SK-N-SH treated with all-trans-retinoic acid at 6 μM for 48 hours (cell line): ENCODE data around the gene CARS1.

Experiments
- ARNTL ChIP-seq: fragments of 450-650 bp; formaldehyde crosslinking; IDR thresholded peaks from 2 replicates; pipeline ENCODE4 v1.5.0; 2020; ENCODE audit warnings: low read depth, mild to moderate bottlenecking, moderate library complexity, borderline replicate concordance
- GLIS3 ChIP-seq: fragments of 250-450 bp; sonication (Bioruptor Pico); IDR thresholded peaks from 2 replicates; pipeline ENCODE4 v1.5.0; 2020; ENCODE audit warnings: mild to moderate bottlenecking, moderate library complexity
- PATZ1 ChIP-seq: fragments of 250-450 bp; sonication (Bioruptor Pico); IDR thresholded peaks from 2 replicates; pipeline ENCODE4 v1.8.0; 2020; ENCODE audit warnings: mild to moderate bottlenecking, moderate library complexity, borderline replicate concordance
- POU6F1 ChIP-seq: fragments of 250-450 bp; sonication (Bioruptor Pico); IDR thresholded peaks from 2 replicates; pipeline ENCODE4 v1.8.0; 2021; ENCODE audit warnings: low read depth, mild to moderate bottlenecking, moderate library complexity, borderline replicate concordance
- PPARA ChIP-seq: fragments of 250-450 bp; sonication (Bioruptor Pico); IDR thresholded peaks from 2 replicates; pipeline ENCODE4 v1.5.0; 2020; ENCODE audit warnings: mild to moderate bottlenecking, borderline replicate concordance
- ZFP3 ChIP-seq: fragments of 250-450 bp; sonication (Bioruptor Pico); IDR thresholded peaks from 2 replicates; pipeline ENCODE4 v1.5.0; 2020; ENCODE audit warnings: mild to moderate bottlenecking, moderate library complexity
- TF ChIP-seq, protein P1 (sequence below): fragments of 250-450 bp; sonication (Bioruptor Pico); IDR thresholded peaks from 2 replicates; pipeline ENCODE4 v1.5.1; 2020; ENCODE audit warnings: low read depth, mild to moderate bottlenecking, moderate library complexity

DNA sequence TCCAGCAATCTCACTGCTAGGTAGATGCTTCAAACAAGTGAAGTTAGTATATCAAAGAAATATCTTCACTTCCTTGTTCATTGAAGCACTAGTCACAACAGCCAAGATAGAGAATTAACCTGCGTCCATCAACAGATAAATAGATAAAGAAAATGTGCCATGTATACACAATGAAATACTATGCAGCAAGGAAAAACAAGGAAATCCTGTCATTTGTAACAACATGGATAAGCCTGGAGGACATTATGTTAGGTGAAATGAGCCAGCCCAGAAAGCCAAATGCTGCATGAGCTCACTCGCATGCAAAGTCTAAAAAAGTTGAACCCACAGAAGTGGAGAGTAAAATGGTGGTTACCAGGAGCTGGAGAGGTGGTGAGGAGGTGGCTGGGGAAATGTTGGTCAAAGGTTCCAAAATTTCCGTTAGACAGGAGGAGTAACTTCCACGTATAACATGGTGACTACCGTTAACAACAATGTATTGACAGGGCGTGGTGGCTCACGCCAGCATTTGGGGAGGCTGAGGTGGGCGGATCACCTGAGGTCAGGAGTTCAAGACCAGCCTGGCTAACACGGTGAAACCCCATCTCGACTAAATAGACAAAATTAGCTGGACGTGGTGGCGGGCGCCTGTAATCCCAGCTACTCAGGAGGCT lies 23.6 kb upstream of the CARS1 start:
- TF ChIP-seq PPARA (CRISPR knock-in tag) = no peak
- TF ChIP-seq POU6F1 = no peak
- TF ChIP-seq ZFP3 (CRISPR knock-in tag) = no peak
- no peak for TF ChIP-seq PATZ1
- no peak for TF ChIP-seq GLIS3
- TF ChIP-seq, protein P1, sequence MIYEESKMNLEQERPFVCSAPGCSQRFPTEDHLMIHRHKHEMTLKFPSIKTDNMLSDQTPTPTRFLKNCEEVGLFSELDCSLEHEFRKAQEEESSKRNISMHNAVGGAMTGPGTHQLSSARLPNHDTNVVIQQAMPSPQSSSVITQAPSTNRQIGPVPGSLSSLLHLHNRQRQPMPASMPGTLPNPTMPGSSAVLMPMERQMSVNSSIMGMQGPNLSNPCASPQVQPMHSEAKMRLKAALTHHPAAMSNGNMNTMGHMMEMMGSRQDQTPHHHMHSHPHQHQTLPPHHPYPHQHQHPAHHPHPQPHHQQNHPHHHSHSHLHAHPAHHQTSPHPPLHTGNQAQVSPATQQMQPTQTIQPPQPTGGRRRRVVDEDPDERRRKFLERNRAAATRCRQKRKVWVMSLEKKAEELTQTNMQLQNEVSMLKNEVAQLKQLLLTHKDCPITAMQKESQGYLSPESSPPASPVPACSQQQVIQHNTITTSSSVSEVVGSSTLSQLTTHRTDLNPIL (CRISPR knock-in tag) = no peak
- TF ChIP-seq ARNTL = no peak
